Naive thymus-derived CD8-positive, alpha-beta T cell (primary cell): Measurements from ENCODE around the gene EPB41L2. TPM values are rescaled to one million over a fixed set of nuclear protein-coding genes. Genes with fewer than 3 reads are reported as not detected.
A peak's percentile ranks its signal among the peaks of the same experiment; 100 is the strongest.

Experiments
- ATAC-seq, 2 donors: fragments of 150-1000 bp; cut with Tn5 transposase in 1 of 2; sonication (Bioruptor Pico), chemical (Tn5 transposase) in 1 of 2; 1 replicate in 1 of 2; 2 replicates in 1 of 2; pipeline ENCODE4 v1.10.0; 2021; ENCODE audit warnings: mild to moderate bottlenecking in 2 of 2, moderate library complexity in 2 of 2
- POLR2A ChIA-PET: fragments of 350-600 bp; sonication (Branson Sonifier 250); formaldehyde crosslinking; loops from one replicate; lab custom pipeline; 2021; ENCODE audit warnings: antibody characterized with exemption; lab: Charles Lee
- DNase-seq, 10 donors: peaks; one replicate each; pipeline versions ENCODE4 v3.0.0 to v3.0.0-alpha.2; 2020 to 2022
- H3K27ac Mint-ChIP-seq, 10 donors: one replicate each; pipeline ENCODE4 v1.8.0; 2020 to 2022; ENCODE audit warnings: mild to moderate bottlenecking in 10 of 10, mixed read lengths in 10 of 10, moderate library complexity in 4 of 10, inconsistent platforms in 1 of 10
- H3K27me3 Mint-ChIP-seq, 5 donors: one replicate each; pipeline ENCODE4 v1.8.0; 2021 to 2022; ENCODE audit warnings: mixed read lengths in 5 of 5
- H3K36me3 Mint-ChIP-seq, 3 donors: one replicate each; pipeline ENCODE4 v1.8.0; 2020 to 2022; ENCODE audit warnings: mixed read lengths in 3 of 3, mild to moderate bottlenecking in 2 of 3, inconsistent platforms in 1 of 3
- H3K4me1 Mint-ChIP-seq, 4 donors: one replicate each; pipeline ENCODE4 v1.8.0; 2021 to 2022; ENCODE audit warnings: mixed read lengths in 4 of 4
- H3K4me3 Mint-ChIP-seq, 10 donors: one replicate each; pipeline ENCODE4 v1.8.0; 2020 to 2022; ENCODE audit warnings: mild to moderate bottlenecking in 10 of 10, mixed read lengths in 10 of 10, moderate library complexity in 6 of 10, inconsistent platforms in 1 of 10
- H3K9me3 Mint-ChIP-seq, 9 donors: one replicate each; pipeline ENCODE4 v1.8.0; 2020 to 2022; ENCODE audit warnings: mixed read lengths in 9 of 9, mild to moderate bottlenecking in 3 of 9, inconsistent platforms in 1 of 9, moderate library complexity in 1 of 9
- polyA plus RNA-seq, 3 donors: library from polyadenylated mRNA; unstranded; fragments of 300-500 nt; fragmentation: Illumina TruSeq; gene quantifications; one replicate each; pipeline ENCODE4 v1.2.3, GENCODE V29; 2021
- total RNA-seq, 8 experiments: library from RNA in 2 of 8; stranded (reverse) in 2 of 8; gene quantifications; one replicate each; pipeline ENCODE4 v1.2.3 and lab custom pipeline; 2021 to 2026

EPB41L2 gene
- total and polyA plus RNA-seq, 5 experiments from 2014 or later = 1.8 to 31.1 (median 3.3) TPM

GRCh38 chr6:131007286-131007685, 55.8 kb downstream of the EPB41L2 start:
- Mint-ChIP-seq H3K27ac (peak overlapping the region in 1 of 10 donors; percentile 37), H3K27me3 (no peaks in the 10 kb centered on the region), H3K4me3 (no peak overlapping the region), H3K9me3 (peaks cover 14 to 36% (median 29%) of the 10 kb centered on the region in 9 donors), H3K36me3 (peaks cover 10 to 34% (median 32%) of the 10 kb centered on the region in 3 donors), H3K4me1 (no peaks in the 10 kb centered on the region)
- POLR2A ChIA-PET = no interaction called here
- ATAC-seq = no peak
- no peak for DNase-seq

GRCh38 chr6:131005439-131006016, 57.5 kb downstream of the EPB41L2 start:
- Mint-ChIP-seq H3K4me1 (peaks cover 0 to 2% (median 0%) of the 10 kb centered on the region in 4 donors), H3K4me3 (no peak overlapping the region), H3K27me3 (peaks cover 0 to 1% (median 0%) of the 10 kb centered on the region in 5 donors), H3K9me3 (peaks cover 14 to 36% (median 29%) of the 10 kb centered on the region in 9 donors), H3K36me3 (peaks cover 10 to 30% (median 29%) of the 10 kb centered on the region in 3 donors), H3K27ac (no peak overlapping the region)
- DNase-seq = no peak
- POLR2A ChIA-PET = no interaction called here
- no peak for ATAC-seq

GRCh38 chr6:131004936-131005335, 58.1 kb downstream of the EPB41L2 start:
- no peak for DNase-seq
- Mint-ChIP-seq H3K27ac (no peak overlapping the region), H3K36me3 (peaks cover 10 to 29% (median 28%) of the 10 kb centered on the region in 3 donors), H3K4me1 (peaks cover 0 to 2% (median 0%) of the 10 kb centered on the region in 4 donors), H3K27me3 (peaks cover 0 to 1% (median 0%) of the 10 kb centered on the region in 5 donors), H3K4me3 (no peak overlapping the region), H3K9me3 (peaks cover 14 to 34% (median 27%) of the 10 kb centered on the region in 9 donors)
- POLR2A ChIA-PET = no interaction called here
- no peak for ATAC-seq

GRCh38 chr6:131004387-131004755, 58.7 kb downstream of the EPB41L2 start:
- POLR2A ChIA-PET = no interaction called here
- Mint-ChIP-seq H3K27ac (no peak overlapping the region), H3K36me3 (peaks cover 6 to 26% (median 23%) of the 10 kb centered on the region in 3 donors), H3K9me3 (peaks cover 11 to 29% (median 22%) of the 10 kb centered on the region in 9 donors), H3K4me1 (peaks cover 0 to 2% (median 0%) of the 10 kb centered on the region in 4 donors), H3K4me3 (no peak overlapping the region), H3K27me3 (peaks cover 0 to 1% (median 0%) of the 10 kb centered on the region in 5 donors)
- no peak for ATAC-seq
- no peak for DNase-seq

- ATAC-seq (no peak), DNase-seq (no peak)
- POLR2A ChIA-PET = no interaction called here
- Mint-ChIP-seq H3K9me3 (peaks cover 4 to 23% (median 18%) of the 10 kb centered on the region in 9 donors), H3K4me3 (no peak overlapping the region), H3K27me3 (peaks cover 0 to 1% (median 0%) of the 10 kb centered on the region in 5 donors), H3K27ac (no peak overlapping the region), H3K4me1 (peaks cover 0 to 4% (median 0%) of the 10 kb centered on the region in 4 donors), H3K36me3 (peaks cover 6 to 21% (median 21%) of the 10 kb centered on the region in 3 donors)
Observed at GRCh38 chr6:131003488-131004386, 59.3 kb downstream of the EPB41L2 start.

GRCh38 chr6:131002661-131002980, 60.4 kb downstream of the EPB41L2 start:
- Mint-ChIP-seq H3K9me3 (peaks cover 0 to 18% (median 12%) of the 10 kb centered on the region in 9 donors), H3K36me3 (peaks cover 4 to 11% (median 11%) of the 10 kb centered on the region in 3 donors), H3K4me3 (no peak overlapping the region), H3K27ac (no peak overlapping the region), H3K4me1 (peaks cover 0 to 4% (median 0%) of the 10 kb centered on the region in 4 donors), H3K27me3 (peaks cover 0 to 1% (median 0%) of the 10 kb centered on the region in 5 donors)
- POLR2A ChIA-PET = no interaction called here
- no peak for DNase-seq
- no peak for ATAC-seq

- H3K4me3 Mint-ChIP-seq = no peak overlapping the region
- H3K27ac Mint-ChIP-seq = no peak overlapping the region
- ATAC-seq = no peak
Observed at GRCh38 chr6:131001945-131002660, 60.9 kb downstream of the EPB41L2 start.

GRCh38 chr6:131001111-131001736, 61.8 kb downstream of the EPB41L2 start:
- POLR2A ChIA-PET = no interaction called here
- no peak for ATAC-seq
- Mint-ChIP-seq H3K4me1 (peaks cover 0 to 4% (median 0%) of the 10 kb centered on the region in 4 donors), H3K4me3 (no peak overlapping the region), H3K36me3 (no peaks in the 10 kb centered on the region), H3K27ac (no peak overlapping the region), H3K27me3 (peaks cover 0 to 1% (median 0%) of the 10 kb centered on the region in 5 donors), H3K9me3 (peaks cover 0 to 6% (median 0%) of the 10 kb centered on the region in 9 donors)
- no peak for DNase-seq

More at GRCh38 chr6:131001945-131002660, 60.9 kb downstream of the EPB41L2 start:
- H3K9me3 Mint-ChIP-seq = peaks cover 0 to 13% (median 7%) of the 10 kb centered on the region in 9 donors
- DNase-seq = no peak
- H3K27me3 Mint-ChIP-seq = peaks cover 0 to 1% (median 0%) of the 10 kb centered on the region in 5 donors
- H3K36me3 Mint-ChIP-seq = peaks cover 0 to 6% (median 6%) of the 10 kb centered on the region in 3 donors
- peaks cover 0 to 4% (median 0%) of the 10 kb centered on the region in 4 donors for H3K4me1 Mint-ChIP-seq
- POLR2A ChIA-PET = no interaction called here

- Mint-ChIP-seq H3K4me1 (peaks cover 0 to 4% (median 0%) of the 10 kb centered on the region in 4 donors), H3K27me3 (peaks cover 0 to 1% (median 0%) of the 10 kb centered on the region in 5 donors), H3K27ac (no peak overlapping the region), H3K4me3 (no peak overlapping the region), H3K36me3 (no peaks in the 10 kb centered on the region), H3K9me3 (peaks cover 0 to 5% (median 0%) of the 10 kb centered on the region in 9 donors)
- DNase-seq (no peak), ATAC-seq (no peak)
- POLR2A ChIA-PET = no interaction called here
Observed at GRCh38 chr6:131000544-131000943, 62.5 kb downstream of the EPB41L2 start.

GRCh38 chr6:130997061-130997753, 65.8 kb downstream of the EPB41L2 start:
- Mint-ChIP-seq H3K27me3 (peaks cover 0 to 1% (median 0%) of the 10 kb centered on the region in 5 donors), H3K36me3 (peaks cover 0 to 3% (median 0%) of the 10 kb centered on the region in 3 donors), H3K4me3 (no peak overlapping the region), H3K27ac (no peak overlapping the region), H3K9me3 (peaks cover 0 to 4% (median 0%) of the 10 kb centered on the region in 9 donors), H3K4me1 (peaks cover 0 to 4% (median 0%) of the 10 kb centered on the region in 4 donors)
- ATAC-seq (no peak), DNase-seq (no peak)
- POLR2A ChIA-PET = no interaction called here

- peaks cover 0 to under 1% (median 0%) of the 10 kb centered on the region in 5 donors for H3K27me3 Mint-ChIP-seq
- ATAC-seq (no peak), DNase-seq (no peak)
- POLR2A ChIA-PET = no interaction called here
- H3K36me3 Mint-ChIP-seq = peaks cover 0 to 3% (median 0%) of the 10 kb centered on the region in 3 donors
- no peak overlapping the region for H3K27ac Mint-ChIP-seq
- H3K4me1 Mint-ChIP-seq = peaks cover 0 to 4% (median 0%) of the 10 kb centered on the region in 4 donors
- peaks cover 0 to 4% (median 0%) of the 10 kb centered on the region in 9 donors for H3K9me3 Mint-ChIP-seq
- H3K4me3 Mint-ChIP-seq = no peak overlapping the region
Observed at GRCh38 chr6:130996635-130997034, 66.4 kb downstream of the EPB41L2 start.
